SW480 (cell line): ENCODE measurements around the gene GOLGA6A.
"Not testable (repeated sequence)": the region's sequence is repeated elsewhere in the genome, so short reads cannot be mapped to it uniquely, and the experiment has no call there.

ENCODE experiments used
- DNase-seq: peaks from one replicate; pipeline ENCODE4 v3.0.0-alpha.2; 2016; ENCODE audit warnings: low spot score

The GOLGA6A gene

GRCh38 chr15:74099963-74100733, 17.8 kb upstream of the GOLGA6A start:
- peak; percentile 73 for DNase-seq

GRCh38 chr15:74096753-74097474, 14.6 kb upstream of the GOLGA6A start:
- not testable (repeated sequence) for DNase-seq

DNA sequence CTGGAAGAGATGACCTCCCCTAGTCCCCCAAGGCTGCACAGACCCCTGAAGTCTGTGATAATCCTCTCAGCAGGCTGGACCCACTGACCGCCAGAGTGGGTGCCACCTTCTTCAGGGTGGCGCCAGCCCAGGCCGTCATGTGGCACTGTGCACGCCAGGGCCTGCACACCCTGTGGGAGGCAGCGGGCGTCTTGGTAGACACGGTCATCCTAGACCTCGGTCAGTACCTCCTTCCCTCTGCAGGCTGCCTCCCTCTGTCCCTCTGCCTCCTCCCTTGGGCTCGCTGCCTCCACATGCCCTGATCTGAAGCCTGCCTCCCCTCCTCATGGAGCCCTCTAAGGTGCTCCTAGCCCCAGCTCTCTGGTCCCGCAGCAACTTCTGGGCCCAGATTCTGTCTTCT, 13.3 kb upstream of the GOLGA6A start:
- DNase-seq, result not testable (repeated sequence)

DNA sequence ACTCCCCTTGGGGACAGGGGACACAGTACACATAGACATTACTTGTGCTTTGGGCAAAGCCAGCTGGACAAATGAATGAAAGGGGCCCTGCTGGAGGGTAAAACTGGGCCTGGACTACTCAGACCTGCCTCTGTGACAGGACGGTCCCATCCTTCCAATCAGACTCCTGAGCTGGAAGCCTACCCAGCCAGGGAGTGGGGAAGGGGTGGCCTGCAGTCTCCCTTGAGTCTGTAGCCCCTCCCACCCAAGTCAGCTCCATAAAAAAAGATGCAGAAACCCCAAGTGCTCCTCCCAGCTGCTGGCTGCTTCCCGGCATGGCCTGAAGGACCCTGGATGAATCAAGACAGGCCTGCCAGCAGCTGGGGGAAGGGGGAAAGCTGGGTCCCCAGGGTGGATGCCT, 12.2 kb upstream of the GOLGA6A start:
- not testable (repeated sequence) for DNase-seq

- DNase-seq, result not testable (repeated sequence)
These were observed 6.6 kb downstream of the GOLGA6A start for GRCh38 chr15:74075781-74076180.

DNA sequence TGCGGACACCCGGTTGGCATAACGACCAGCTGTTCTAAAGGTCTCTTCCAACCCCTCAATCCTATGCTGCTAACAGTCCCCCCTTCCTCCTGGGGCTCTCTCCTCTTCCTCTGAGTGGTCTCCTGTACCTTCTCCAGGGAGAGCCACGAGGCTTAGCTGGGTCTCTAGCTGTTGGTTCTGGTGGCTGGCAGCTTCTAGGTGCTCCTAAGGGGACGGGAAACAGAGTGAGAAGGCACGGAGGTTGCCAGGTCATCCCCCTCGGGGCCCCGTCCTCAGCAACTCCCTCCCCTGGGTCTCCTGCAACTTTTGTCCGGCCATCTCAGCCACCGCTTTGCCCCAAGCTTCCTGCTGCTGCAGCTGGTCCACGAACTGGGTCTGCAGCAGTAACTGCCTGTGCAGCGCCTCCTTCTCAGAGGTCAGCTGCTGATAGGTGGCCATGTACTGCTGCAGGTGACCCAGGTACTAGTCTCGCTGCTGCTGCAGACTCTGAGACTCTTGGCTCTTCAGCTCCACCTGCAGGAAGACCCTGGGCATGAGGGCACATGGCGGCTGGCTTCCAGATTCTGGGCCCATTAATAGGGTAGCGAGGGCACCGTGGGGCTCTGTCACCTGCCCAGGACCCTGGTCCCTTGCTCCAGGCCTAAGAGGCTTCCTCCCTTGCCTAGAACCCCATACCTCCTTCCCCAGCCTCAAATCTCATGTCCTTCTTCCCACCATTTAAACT, 9.6 kb downstream of the GOLGA6A start:
- DNase-seq, result not testable (repeated sequence)

DNA sequence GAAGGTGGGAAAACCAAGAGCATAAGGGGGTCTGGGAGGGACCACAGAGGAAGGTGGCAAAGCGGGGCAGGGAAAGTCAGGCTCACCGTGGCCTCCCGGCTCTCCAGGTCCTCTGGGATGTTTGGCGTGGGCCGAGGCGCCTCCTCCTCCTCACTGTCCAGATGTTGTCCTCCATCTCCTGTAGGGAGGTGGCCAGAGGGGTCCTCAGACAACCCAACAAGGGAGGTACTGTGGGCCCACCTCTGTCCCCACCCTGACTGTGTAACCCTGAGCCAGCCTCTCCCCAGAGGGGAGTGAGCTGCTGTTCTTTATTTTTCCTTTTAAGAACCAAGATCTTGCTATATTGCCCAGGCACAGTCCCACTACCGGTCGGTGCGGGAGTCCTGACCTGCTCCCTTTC, 10.2 kb downstream of the GOLGA6A start:
- DNase-seq, result not testable (repeated sequence)

DNA sequence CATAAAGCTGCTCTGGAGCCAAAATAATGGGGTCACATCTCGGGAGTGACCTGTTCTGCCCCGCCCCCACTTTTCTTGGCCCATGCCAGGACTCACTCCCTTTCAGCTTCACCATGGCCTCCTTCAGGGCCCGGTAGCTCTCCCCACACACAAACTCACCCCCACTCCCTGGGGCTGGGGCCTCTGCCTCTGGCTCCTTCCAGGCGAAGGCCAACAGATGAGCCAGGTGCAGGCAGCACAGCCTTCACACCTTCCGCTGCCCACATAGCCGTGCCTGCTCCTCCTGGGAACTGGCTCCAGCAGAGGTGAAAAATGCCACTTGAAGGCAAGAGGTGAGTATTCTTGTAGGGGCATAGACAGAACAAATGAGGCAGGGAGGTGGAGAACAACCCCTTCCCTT, 10.7 kb downstream of the GOLGA6A start:
- DNase-seq, result not testable (repeated sequence)

DNA sequence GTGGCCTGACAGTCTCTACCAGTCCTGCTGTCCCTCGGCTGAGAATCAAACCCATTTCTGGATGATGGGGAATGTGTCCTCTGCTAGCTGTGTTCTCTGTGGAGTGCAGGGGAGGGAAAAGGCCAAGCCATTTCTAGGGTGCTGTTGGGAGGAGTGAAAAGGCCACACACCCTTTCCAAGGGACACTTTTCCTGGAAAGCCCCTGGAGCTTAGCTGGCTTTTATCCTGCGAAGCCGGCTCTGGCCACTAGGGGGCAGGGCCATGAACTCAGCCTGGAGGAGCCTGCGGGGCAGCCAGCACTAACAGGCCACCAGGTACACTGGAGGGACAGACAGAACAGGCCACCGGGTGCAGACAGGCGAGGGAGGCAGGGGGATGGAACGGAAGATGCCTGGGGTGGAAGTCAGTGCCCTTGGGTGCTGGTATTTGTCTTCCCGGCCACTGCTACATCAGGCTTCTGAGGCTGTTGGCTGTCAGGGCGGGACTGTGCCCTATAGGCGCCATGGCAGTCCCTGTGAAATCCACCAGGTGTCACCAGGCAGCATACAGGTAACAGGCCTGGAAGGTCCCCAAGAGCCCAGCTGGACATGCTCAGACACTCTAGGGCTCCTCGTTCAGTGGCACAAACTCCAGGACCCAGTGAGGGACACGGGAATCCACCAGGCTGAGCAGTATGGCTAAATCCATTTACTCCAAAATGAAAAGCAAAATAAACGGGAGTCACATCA, 16.5 kb downstream of the GOLGA6A start:
- not testable (repeated sequence) for DNase-seq

GRCh38 chr15:74064822-74065221, 17.5 kb downstream of the GOLGA6A start:
- DNase-seq, result not testable (repeated sequence)

- DNase-seq, result not testable (repeated sequence)
These were observed 18.2 kb downstream of the GOLGA6A start for GRCh38 chr15:74064183-74064582.

DNA sequence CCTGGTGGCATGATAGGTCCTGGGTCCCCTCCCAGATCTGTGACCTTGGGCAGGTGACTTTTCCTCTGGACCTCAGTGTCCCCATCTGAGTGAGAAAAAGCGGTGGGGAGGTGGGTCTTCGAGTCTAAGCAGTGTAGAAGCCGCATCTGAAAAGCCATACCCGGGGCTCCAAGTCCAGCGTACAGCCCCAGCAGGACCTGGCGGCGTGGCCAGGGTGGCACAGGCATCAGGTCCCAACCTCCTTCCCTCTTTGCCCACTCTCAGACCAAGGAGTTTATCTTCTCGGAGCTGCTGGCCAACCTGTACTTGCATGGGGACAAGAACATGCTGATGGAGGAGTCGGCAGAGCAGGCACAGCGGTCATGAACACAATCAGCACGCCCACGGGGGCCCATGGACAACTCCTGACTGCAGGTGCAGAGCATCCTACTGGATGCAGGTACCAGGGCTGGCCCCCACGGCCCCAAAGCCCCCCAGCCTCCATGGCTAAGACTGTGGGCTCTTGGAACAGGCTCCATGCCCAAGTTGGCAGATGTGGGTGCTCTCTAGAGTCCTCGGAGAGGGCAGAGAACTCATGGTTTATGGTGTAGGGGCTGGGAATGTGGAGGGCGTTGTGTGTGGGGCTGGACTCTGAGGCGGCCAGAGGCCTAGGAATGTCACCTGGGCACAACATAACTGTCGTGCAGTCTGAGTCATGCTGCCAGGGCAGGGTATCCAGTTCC, 18.8 kb downstream of the GOLGA6A start:
- DNase-seq, result not testable (repeated sequence)

DNA sequence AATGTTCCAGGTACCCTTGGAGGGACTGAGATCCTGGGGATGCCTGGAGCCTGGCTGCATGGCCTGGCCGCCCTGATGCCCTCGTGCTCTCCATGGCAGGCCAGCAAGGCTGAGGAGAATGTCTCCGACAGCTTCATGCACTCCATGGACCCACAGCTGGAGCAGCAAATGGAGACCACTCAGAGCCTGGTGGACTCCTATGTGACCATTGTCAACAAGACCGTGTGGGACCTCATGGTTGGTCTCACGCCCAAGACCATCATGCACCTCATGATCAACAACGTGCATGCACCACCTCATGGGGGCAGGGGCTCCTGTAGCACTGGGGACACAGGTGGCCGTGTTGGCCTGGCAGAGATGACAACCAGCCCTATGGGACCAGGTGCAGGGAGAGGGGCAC, 19.7 kb downstream of the GOLGA6A start:
- DNase-seq, result no peak

DNA sequence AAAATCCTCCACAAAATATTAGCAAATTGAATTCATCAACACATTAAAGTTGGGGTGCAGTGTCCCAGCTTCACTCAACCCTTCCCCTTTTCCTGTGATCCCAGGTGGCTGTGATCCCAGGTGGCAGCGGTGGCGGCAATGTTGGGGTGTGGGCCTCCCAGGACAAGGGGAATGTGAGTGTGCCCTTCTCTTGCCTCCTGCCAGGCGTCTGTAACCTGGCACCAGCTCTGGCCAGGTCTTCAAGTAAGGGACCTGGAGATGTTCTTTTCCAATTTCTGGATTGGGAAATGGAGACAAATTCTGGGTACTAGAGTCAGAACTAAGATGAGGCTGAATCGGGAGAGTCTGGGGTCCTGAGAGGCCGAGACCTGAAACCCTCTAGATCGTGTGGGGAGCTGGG, 20.1 kb downstream of the GOLGA6A start:
- DNase-seq, result no peak

DNA sequence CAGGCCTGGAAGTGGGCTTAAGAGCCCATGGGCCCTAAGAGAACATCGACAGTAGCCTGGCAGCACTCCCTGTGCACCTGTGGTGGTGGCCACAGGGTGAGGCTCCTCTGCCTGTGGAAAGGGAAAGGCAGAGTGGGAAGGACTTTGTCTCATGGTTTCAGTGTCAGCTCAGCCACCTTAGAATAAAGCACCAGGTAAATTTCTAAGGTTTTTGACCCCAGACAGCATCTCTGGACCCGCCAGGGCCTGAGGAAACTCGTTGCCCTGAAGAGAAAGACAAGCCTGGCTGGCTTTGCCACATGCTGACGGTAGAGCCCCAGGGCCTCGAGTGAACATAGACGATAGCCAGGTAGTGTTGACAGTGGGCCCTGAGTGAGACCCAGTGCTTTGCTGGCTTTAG, 22.1 kb downstream of the GOLGA6A start:
- no peak for DNase-seq

DNA sequence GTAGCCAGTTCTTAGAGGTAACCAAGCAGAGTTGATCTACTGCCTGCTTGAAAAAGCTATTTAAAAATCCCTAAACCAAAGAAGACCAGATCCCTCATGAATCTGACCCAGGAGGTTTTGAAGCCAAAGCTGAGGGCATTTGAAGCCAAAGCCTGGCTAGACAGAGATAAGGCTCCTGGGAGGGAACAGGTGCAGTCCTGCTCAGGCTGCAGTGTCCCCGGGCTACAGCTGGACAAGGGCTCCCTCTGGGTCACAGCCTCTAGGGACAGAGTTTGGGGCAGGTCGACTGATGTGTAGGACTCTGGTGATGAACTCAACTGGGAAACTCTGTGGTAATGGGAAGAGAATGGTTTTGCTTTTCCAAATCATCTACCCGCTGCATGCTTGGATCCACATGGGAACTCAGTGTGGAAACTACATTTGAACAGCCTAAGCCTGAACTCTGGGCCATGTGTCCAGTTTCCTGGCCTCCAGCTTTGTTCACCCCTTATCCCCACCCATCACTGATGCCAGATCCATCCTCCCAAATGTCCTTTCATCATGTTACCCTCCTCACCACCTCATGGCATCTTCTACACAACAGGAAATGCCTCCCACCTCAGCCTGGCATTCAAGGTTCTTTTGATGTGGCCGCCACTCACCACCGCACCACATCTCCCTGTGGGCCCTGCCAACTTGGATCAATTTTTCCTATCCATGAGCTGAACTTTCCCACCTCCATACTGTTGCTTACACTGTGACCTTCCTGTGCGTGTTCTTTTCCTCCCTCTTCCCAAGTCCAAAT, 23.1 kb downstream of the GOLGA6A start:
- peak; percentile 88 for DNase-seq

DNA sequence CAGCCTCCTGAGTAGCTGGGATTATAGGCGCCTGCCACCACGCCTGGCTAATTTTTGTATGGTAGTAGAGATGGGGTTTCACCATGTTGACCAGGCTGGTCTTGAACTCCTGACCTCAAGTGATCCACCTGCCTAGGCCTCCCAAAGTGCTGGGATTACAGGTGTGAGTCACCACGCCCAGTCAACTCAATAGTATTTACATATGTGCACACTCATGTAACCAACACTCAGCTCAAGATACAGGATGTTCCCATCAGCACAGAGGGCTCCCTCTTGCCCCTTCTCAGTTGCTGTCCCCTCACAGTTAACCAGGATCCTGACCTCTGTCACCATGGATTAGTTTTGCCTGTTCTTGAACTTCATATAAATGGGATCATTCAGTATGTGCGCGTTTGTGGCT, 26.0 kb downstream of the GOLGA6A start:
- not testable (repeated sequence) for DNase-seq

GRCh38 chr15:74055804-74056203, 26.5 kb downstream of the GOLGA6A start:
- DNase-seq, result peak; percentile 41

DNA sequence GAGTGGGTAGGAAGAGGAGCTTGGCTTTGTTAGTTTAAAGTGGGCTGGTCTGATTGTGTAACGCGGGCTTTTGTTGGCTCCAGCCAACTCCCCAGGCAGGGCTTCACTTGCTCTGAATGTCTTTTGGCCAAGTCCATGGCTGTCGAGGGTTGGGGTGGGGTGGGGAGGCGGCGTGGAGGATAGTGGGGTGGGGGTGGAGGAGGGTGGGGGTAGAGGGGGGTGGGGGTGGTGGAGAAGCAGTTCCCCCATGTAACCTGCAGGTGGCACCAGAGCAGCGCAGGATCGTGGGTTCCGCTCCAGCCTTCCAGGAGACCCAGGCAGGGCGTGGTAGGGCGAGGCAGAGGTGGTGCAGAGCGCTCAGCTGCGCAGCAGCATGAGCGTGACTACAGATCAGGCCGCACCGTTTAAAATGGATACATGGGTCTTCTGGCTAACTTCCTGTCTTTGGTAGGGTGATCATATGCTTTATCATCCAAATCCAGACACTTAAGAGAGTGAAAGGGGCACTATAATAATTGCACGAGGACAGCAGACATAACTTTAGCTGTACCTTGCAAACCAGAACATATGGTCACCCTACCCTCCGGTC, 28.3 kb downstream of the GOLGA6A start:
- DNase-seq, result peak; percentile 75

DNA sequence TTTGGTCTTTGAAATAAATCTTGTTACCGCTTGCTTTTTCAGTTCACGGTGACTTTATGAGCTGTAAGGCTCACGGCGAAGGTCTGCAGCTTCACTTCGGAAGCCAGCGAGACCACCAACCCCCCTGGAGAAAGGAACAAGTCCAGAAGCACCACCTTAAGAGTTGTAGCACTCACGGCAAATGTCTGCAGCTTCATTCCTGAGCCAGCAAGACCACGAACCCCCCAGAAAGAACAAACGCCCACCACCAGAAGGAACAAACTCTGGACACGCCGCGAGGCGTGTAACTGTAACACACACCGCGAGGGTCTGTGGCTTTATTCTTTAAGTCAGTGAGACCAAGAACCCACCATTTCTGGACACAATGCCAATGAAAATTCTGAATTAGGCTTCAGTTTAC, 28.8 kb downstream of the GOLGA6A start:
- no peak for DNase-seq
